Parathyroid adenoma (tissue), 2 donors: ENCODE data around the gene MEI1.
"Not testable (repeated sequence)": the region's sequence is repeated elsewhere in the genome, so short reads cannot be mapped to it uniquely, and the experiment has no call there.

Experiments
- H2AFZ ChIP-seq: fragments of 300-600 bp; sonication (generic); one replicate; pipeline ENCODE4 v1.7.0; 2017; ENCODE audit warnings: antibody characterized with exemption, mild to moderate bottlenecking
- H3K27ac ChIP-seq: fragments of 300-600 bp; sonication (generic); one replicate; pipeline ENCODE4 v1.7.0; 2017
- H3K27me3 ChIP-seq: fragments of 300-600 bp; sonication (generic); one replicate; pipeline ENCODE4 v1.7.0; 2017; ENCODE audit warnings: low read length; ENCODE audit not compliant: control insufficient read depth, insufficient read depth
- H3K36me3 ChIP-seq: fragments of 300-600 bp; sonication (generic); one replicate; pipeline ENCODE4 v1.7.0; 2017; ENCODE audit warnings: low read length; ENCODE audit not compliant: control insufficient read depth, insufficient read depth
- H3K4me1 ChIP-seq: fragments of 300-600 bp; sonication (generic); one replicate; pipeline ENCODE4 v1.7.0; 2017; ENCODE audit warnings: control low read depth
- H3K4me2 ChIP-seq: fragments of 300-600 bp; sonication (generic); one replicate; pipeline ENCODE4 v1.7.0; 2017; ENCODE audit warnings: low read length
- H3K4me3 ChIP-seq: fragments of 300-600 bp; sonication (generic); one replicate; pipeline ENCODE4 v1.7.0; 2017; ENCODE audit warnings: low read depth, low read length
- H3K79me2 ChIP-seq: fragments of 300-600 bp; sonication (generic); one replicate; pipeline ENCODE4 v1.7.0; 2017; ENCODE audit warnings: control low read depth
- H3K9ac ChIP-seq: fragments of 300-600 bp; sonication (generic); one replicate; pipeline ENCODE4 v1.7.0; 2017; ENCODE audit warnings: mild to moderate bottlenecking
- H3K9me3 ChIP-seq: fragments of 300-600 bp; sonication (generic); one replicate; pipeline ENCODE4 v1.7.0; 2017; ENCODE audit warnings: low read length; ENCODE audit not compliant: control insufficient read depth
- CTCF ChIP-seq: fragments of 300-600 bp; sonication (generic); IDR thresholded peaks from one replicate; pipeline ENCODE4 v1.7.0; 2017; ENCODE audit warnings: antibody characterized with exemption, mild to moderate bottlenecking
- donor health status: primary hyperparathyroidism.

MEI1 gene

GRCh38 chr22:41681616-41682015 lies 17.7 kb upstream of the MEI1 start:
- Histone ChIP-seq H3K4me3 (peak overlapping the region; percentile 66), H3K9me3 (no peaks in the 10 kb centered on the region), H3K27ac (no peak overlapping the region)

GRCh38 chr22:41682033-41682807 lies 17.1 kb upstream of the MEI1 start:
- peak overlapping the region; percentile 66 for H3K4me3 ChIP-seq
- peak overlapping the region; percentile 90 for H3K27ac ChIP-seq
- peak overlapping the region; percentile 69 for H3K4me2 ChIP-seq
- TF ChIP-seq CTCF = no peak
- peaks cover 4% of the 10 kb centered on the region for H3K79me2 ChIP-seq
- H3K9ac ChIP-seq = no peak overlapping the region
- no peaks in the 10 kb centered on the region for H3K36me3 ChIP-seq
- H3K27me3 ChIP-seq = no peaks in the 10 kb centered on the region
- no peaks in the 10 kb centered on the region for H3K9me3 ChIP-seq
- H3K4me1 ChIP-seq = no peaks in the 10 kb centered on the region
- peak overlapping the region; percentile 50 for H2AFZ ChIP-seq

More at GRCh38 chr22:41681616-41682015, 17.7 kb upstream of the MEI1 start:
- Histone ChIP-seq H3K27me3 (no peaks in the 10 kb centered on the region), H3K36me3 (no peaks in the 10 kb centered on the region), H3K9ac (no peak overlapping the region), H3K4me2 (peak overlapping the region; percentile 69), H3K4me1 (no peaks in the 10 kb centered on the region), H3K79me2 (peaks cover 2% of the 10 kb centered on the region), H2AFZ (peak overlapping the region; percentile 50)
- TF ChIP-seq CTCF = no peak

- Histone ChIP-seq H3K4me3 (no peak overlapping the region), H3K9me3 (no peaks in the 10 kb centered on the region), H3K36me3 (no peaks in the 10 kb centered on the region), H3K9ac (no peak overlapping the region), H2AFZ (peak overlapping the region; percentile 50), H3K79me2 (peaks cover 7% of the 10 kb centered on the region), H3K27ac (peak overlapping the region; percentile 90), H3K4me1 (no peaks in the 10 kb centered on the region), H3K4me2 (no peak overlapping the region), H3K27me3 (no peaks in the 10 kb centered on the region)
- TF ChIP-seq CTCF = no peak
Measured at GRCh38 chr22:41683052-41683451, 16.3 kb upstream of the MEI1 start.

GRCh38 chr22:41683616-41684015 lies 15.7 kb upstream of the MEI1 start:
- Histone ChIP-seq H3K4me1 (no peaks in the 10 kb centered on the region), H3K79me2 (peaks cover 7% of the 10 kb centered on the region), H3K4me2 (no peak overlapping the region), H3K4me3 (no peak overlapping the region), H3K9ac (no peak overlapping the region), H2AFZ (no peak overlapping the region), H3K27ac (no peak overlapping the region), H3K36me3 (no peaks in the 10 kb centered on the region), H3K9me3 (no peaks in the 10 kb centered on the region), H3K27me3 (no peaks in the 10 kb centered on the region)
- TF ChIP-seq CTCF = no peak

GRCh38 chr22:41684194-41684593 lies 15.1 kb upstream of the MEI1 start:
- Histone ChIP-seq H3K9ac (no peak overlapping the region), H3K9me3 (no peaks in the 10 kb centered on the region), H3K36me3 (no peaks in the 10 kb centered on the region), H2AFZ (no peak overlapping the region), H3K27me3 (no peaks in the 10 kb centered on the region), H3K4me3 (no peak overlapping the region), H3K79me2 (peaks cover 7% of the 10 kb centered on the region), H3K4me2 (no peak overlapping the region), H3K27ac (no peak overlapping the region), H3K4me1 (no peaks in the 10 kb centered on the region)
- no peak for TF ChIP-seq CTCF

- H3K27me3 ChIP-seq, H3K9ac ChIP-seq, H2AFZ ChIP-seq, H3K4me1 ChIP-seq, H3K27ac ChIP-seq, H3K36me3 ChIP-seq, H3K9me3 ChIP-seq, H3K4me3 ChIP-seq, H3K79me2 ChIP-seq, H3K4me2 ChIP-seq: not testable (repeated sequence)
Measured at GRCh38 chr22:41686890-41687289, 12.4 kb upstream of the MEI1 start.
